Astrocyte of the spinal cord (primary cell): ENCODE data around the gene UBE2S.

Experiments
- DNase-seq: peaks from one replicate; pipeline ENCODE4 v3.0.0; 2011; ENCODE audit warnings: low read depth, low spot score
- H3K4me3 ChIP-seq: 2 replicates; pipeline ENCODE4 v1.5.1; 2011; ENCODE audit warnings: low read depth, mild to moderate bottlenecking, low read length, moderate library complexity
- CTCF ChIP-seq: IDR thresholded peaks from 2 replicates; pipeline ENCODE4 v1.5.1; 2012; ENCODE audit warnings: low read depth, mild to moderate bottlenecking, low read length, inconsistent platforms
- in situ Hi-C: cut with HindIII; loops from 2 replicates; pipeline ENCODE4 v1.10.0; 2017; ENCODE audit warnings: low sequenced_read_pairs

UBE2S gene

DNA sequence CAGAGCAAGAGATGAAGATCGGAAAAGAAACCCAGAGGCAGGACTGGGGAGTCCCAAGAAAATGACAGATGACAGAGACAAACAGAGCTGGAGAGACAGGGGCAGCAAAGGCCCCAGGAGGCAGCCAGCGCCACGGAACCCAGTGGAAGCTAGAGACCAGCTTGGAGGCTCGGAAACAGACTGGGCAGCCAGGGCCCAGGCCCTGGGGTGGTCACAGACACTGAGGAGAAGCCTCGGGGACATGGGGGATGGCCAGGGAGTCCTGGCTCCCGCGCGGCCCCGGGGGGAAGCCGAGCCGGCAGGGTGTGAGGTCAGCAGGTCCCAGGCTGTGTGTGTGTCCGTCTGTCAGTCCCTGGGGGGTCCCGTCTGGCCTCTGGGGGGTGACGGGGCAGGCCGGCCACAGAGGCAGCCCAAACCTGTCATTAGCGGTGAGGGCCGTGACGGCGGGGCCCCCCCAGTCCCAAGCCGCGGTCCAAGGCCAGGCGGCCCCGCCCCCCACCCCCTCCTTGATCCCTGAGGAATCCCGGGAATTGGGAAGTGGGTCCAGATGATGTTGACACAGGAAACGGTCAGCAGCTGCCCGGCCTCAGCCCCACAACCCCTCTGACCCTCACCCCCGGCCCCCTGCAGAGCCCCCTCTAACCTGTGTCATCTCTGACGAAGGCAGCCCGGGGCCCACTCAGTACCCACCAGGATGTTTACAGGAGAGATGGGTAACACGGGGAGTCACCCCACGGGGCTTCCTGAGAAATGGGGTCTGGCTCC is 33.4 kb downstream of the UBE2S start:
- peak; percentile 44 for DNase-seq
- TF ChIP-seq CTCF: no peak
- no peak overlapping the region for H3K4me3 ChIP-seq
- in situ Hi-C loops: no loop called here

- no peak for DNase-seq
- no peak for TF ChIP-seq CTCF
- in situ Hi-C loops: no loop called here
Observed at GRCh38 chr19:55373306-55373992, 34.1 kb downstream of the UBE2S start.

DNA sequence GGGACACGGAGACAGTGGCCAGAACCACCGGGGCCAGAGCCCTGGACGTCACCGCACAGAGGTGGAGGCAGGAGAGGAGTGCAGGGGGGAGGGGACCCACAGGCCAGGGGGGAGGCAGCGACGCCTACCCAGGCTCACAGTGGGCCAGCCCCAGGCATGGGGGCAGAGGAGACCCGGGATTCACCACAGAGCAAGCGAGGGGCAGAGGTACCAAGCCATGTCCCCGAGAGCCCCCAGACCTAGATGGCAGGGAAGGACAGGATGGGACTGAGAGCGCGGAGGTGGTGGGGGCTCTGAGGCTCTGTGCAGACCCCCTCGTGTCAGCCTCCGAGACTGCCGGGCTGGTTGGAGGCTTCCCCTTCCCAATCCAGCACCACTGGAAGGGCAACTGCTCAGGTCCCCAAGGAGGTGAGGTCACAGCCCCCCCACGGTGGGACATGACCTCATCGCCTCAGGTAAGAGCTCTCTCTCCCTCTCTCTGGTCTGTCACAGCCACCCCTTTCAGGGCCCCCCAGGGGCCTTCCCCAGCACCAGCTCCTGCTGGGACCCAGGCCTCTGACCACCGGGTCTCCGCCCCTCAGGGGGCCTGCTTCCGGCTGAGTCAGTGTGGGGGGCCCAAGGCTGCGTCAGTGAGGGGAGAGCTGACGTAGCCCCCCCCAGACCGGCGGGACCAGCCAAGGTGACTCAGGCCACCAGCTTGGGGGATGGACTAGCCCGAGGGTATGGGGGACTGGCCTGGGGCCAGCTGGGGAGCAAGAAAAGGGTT is 35.1 kb downstream of the UBE2S start:
- H3K4me3 ChIP-seq: no peak overlapping the region
- peak; percentile 70 for DNase-seq

More at GRCh38 chr19:55373306-55373992, 34.1 kb downstream of the UBE2S start:
- H3K4me3 ChIP-seq: no peak overlapping the region

DNA sequence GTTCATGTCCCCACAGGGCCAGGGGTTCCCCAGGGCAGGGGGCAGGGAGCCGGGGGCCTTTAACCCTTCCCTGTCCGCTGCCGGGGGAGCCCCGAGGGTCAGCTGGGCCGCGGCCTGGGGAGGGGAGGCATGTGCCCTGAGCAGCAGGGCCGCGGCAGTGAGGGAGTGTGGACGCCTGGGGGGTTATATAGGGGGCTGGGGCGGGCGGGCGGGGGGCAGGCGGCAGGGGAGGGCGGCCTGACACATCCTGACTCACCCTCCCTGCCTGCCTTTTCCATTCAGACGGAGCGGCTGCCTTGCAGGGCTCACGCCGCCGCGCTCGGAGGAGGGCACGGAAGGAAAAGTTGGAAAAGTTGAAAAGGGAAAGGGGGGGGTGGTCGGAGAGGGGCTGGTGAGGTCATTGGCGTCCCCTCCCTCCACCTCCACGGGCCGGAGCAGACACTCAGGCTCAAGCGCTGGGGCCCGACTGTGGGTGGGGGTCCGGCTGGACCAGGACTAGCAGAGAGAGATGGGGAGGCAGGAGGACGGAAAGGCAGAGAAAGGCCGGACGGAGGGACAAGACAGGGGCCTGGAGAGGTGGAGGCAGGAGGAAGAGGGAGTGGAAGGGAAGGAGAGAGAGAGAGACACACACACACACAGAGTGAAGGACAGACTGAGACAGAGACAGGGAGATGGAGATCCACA is 37.1 kb downstream of the UBE2S start, which contains the start of gene IL11:
Gene IL11 (minus strand): TSS at position 159 of the 684 bp plus-strand sequence. CDS start 153 bp downstream, at position 6.
- H3K4me3 ChIP-seq: peak within 1 kb of the TSS; percentile 64
- DNase-seq: peak; percentile 57
- in situ Hi-C loops: no loop called here
- no peak for TF ChIP-seq CTCF

More for the DNA sequence above, 35.1 kb downstream of the UBE2S start:
- no peak for TF ChIP-seq CTCF
- in situ Hi-C loops: no loop called here

- H3K4me3 ChIP-seq: peak overlapping the region; percentile 64
- peak; percentile 66 for DNase-seq
- TF ChIP-seq CTCF: no peak
- in situ Hi-C loops: no loop called here
Observed at GRCh38 chr19:55369653-55370304, 37.8 kb downstream of the UBE2S start.
